Measurements from ENCODE around the gene POU2AF3.
A peak's percentile ranks its signal among the peaks of the same experiment; 100 is the strongest.
"Not testable (repeated sequence)": the region's sequence is repeated elsewhere in the genome, so short reads cannot be mapped to it uniquely, and the experiment has no call there.

Gene POU2AF3

GRCh38 chr11:111298413-111299100 is at the start of gene POU2AF3:
POU2AF3 (plus strand) TSS chr11:111298546; CDS start chr11:111298582, 36 bp downstream.
- peak; percentile 24 for ATAC-seq
- Mint-ChIP-seq H3K27ac (no peak within 1 kb of the TSS), H3K4me1 (no peaks in the 10 kb centered on the region), H3K4me3 (peak within 1 kb of the TSS; percentile 22 to 62), H3K9me3 (no peaks in the 10 kb centered on the region), H3K27me3 (peaks cover 60% of the 10 kb centered on the region)
- DNase-seq: no peak

GRCh38 chr11:111250936-111251335 is 47.4 kb upstream of the POU2AF3 start:
- DNase-seq (no peak), ATAC-seq (no peak)
- Mint-ChIP-seq H3K4me1 (no peaks in the 10 kb centered on the region), H3K27me3 (peaks cover 15% of the 10 kb centered on the region), H3K27ac (no peak overlapping the region), H3K9me3 (no peaks in the 10 kb centered on the region), H3K4me3 (no peak overlapping the region)

GRCh38 chr11:111253131-111253530 is 45.2 kb upstream of the POU2AF3 start:
- Mint-ChIP-seq H3K27ac (no peak overlapping the region), H3K4me3 (no peak overlapping the region), H3K27me3 (peaks cover 15% of the 10 kb centered on the region), H3K9me3 (no peaks in the 10 kb centered on the region), H3K4me1 (no peaks in the 10 kb centered on the region)
- ATAC-seq (no peak), DNase-seq (no peak)

- no peak for ATAC-seq
- no peak for DNase-seq
- Mint-ChIP-seq H3K27ac (no peak overlapping the region), H3K9me3 (no peaks in the 10 kb centered on the region), H3K27me3 (peaks cover 15% of the 10 kb centered on the region), H3K4me3 (no peak overlapping the region), H3K4me1 (no peaks in the 10 kb centered on the region)
These were observed 44.7 kb upstream of the POU2AF3 start for GRCh38 chr11:111253630-111254029.

- DNase-seq (no peak), ATAC-seq (no peak)
- no peaks in the 10 kb centered on the region for H3K4me1 Mint-ChIP-seq
- peaks cover 18% of the 10 kb centered on the region for H3K27me3 Mint-ChIP-seq
- no peak overlapping the region for H3K27ac Mint-ChIP-seq
- H3K4me3 Mint-ChIP-seq: no peak overlapping the region
- H3K9me3 Mint-ChIP-seq: no peaks in the 10 kb centered on the region
These were observed 40.3 kb upstream of the POU2AF3 start for GRCh38 chr11:111258046-111258445.

- H3K27me3 Mint-ChIP-seq: peaks cover 18% of the 10 kb centered on the region
- no peak for ATAC-seq
These were observed 38.5 kb upstream of the POU2AF3 start for GRCh38 chr11:111259896-111260295.

GRCh38 chr11:111260811-111261210 is 37.5 kb upstream of the POU2AF3 start:
- no peak overlapping the region for H3K4me3 Mint-ChIP-seq
- H3K27ac Mint-ChIP-seq: no peak overlapping the region
- no peaks in the 10 kb centered on the region for H3K9me3 Mint-ChIP-seq
- no peak for ATAC-seq
- no peaks in the 10 kb centered on the region for H3K4me1 Mint-ChIP-seq
- peaks cover 18% of the 10 kb centered on the region for H3K27me3 Mint-ChIP-seq
- no peak for DNase-seq

More at GRCh38 chr11:111259896-111260295, 38.5 kb upstream of the POU2AF3 start:
- H3K4me1 Mint-ChIP-seq: no peaks in the 10 kb centered on the region
- DNase-seq: no peak
- no peak overlapping the region for H3K27ac Mint-ChIP-seq
- H3K4me3 Mint-ChIP-seq: no peak overlapping the region
- H3K9me3 Mint-ChIP-seq: no peaks in the 10 kb centered on the region

- Mint-ChIP-seq H3K27me3 (peaks cover 18% of the 10 kb centered on the region), H3K27ac (no peak overlapping the region), H3K4me3 (no peak overlapping the region), H3K4me1 (no peaks in the 10 kb centered on the region), H3K9me3 (no peaks in the 10 kb centered on the region)
- ATAC-seq (no peak), DNase-seq (no peak)
These were observed 33.7 kb upstream of the POU2AF3 start for GRCh38 chr11:111264646-111265045.

GRCh38 chr11:111265421-111265820 is 32.9 kb upstream of the POU2AF3 start:
- Mint-ChIP-seq H3K4me3 (no peak overlapping the region), H3K9me3 (no peaks in the 10 kb centered on the region), H3K27ac (no peak overlapping the region), H3K27me3 (peaks cover 16% of the 10 kb centered on the region), H3K4me1 (no peaks in the 10 kb centered on the region)
- no peak for ATAC-seq
- no peak for DNase-seq

GRCh38 chr11:111268303-111268702 is 30.0 kb upstream of the POU2AF3 start:
- not testable (repeated sequence) for DNase-seq, H3K4me1 Mint-ChIP-seq, H3K27ac Mint-ChIP-seq, H3K27me3 Mint-ChIP-seq, H3K9me3 Mint-ChIP-seq, H3K4me3 Mint-ChIP-seq, ATAC-seq

- H3K9me3 Mint-ChIP-seq: no peaks in the 10 kb centered on the region
- DNase-seq: no peak
- H3K4me1 Mint-ChIP-seq: peaks cover 6% of the 10 kb centered on the region
- H3K27me3 Mint-ChIP-seq: peaks cover 8% of the 10 kb centered on the region
- no peak for ATAC-seq
- no peak overlapping the region for H3K27ac Mint-ChIP-seq
- H3K4me3 Mint-ChIP-seq: no peak overlapping the region
These were observed 29.0 kb upstream of the POU2AF3 start for GRCh38 chr11:111269146-111269868.

- DNase-seq: no peak
- no peaks in the 10 kb centered on the region for H3K9me3 Mint-ChIP-seq
- H3K27ac Mint-ChIP-seq: no peak overlapping the region
- no peak overlapping the region for H3K4me3 Mint-ChIP-seq
- H3K4me1 Mint-ChIP-seq: peaks cover 6% of the 10 kb centered on the region
- peaks cover 8% of the 10 kb centered on the region for H3K27me3 Mint-ChIP-seq
- ATAC-seq: no peak
These were observed 25.9 kb upstream of the POU2AF3 start for GRCh38 chr11:111272420-111272819.

GRCh38 chr11:111282562-111283075 is 15.7 kb upstream of the POU2AF3 start:
- ATAC-seq: no peak

GRCh38 chr11:111283945-111284481 is 14.3 kb upstream of the POU2AF3 start:
- DNase-seq (no peak), ATAC-seq (no peak)
- Mint-ChIP-seq H3K27ac (no peak overlapping the region), H3K27me3 (no peaks in the 10 kb centered on the region), H3K9me3 (no peaks in the 10 kb centered on the region), H3K4me1 (no peaks in the 10 kb centered on the region), H3K4me3 (no peak overlapping the region)

More at GRCh38 chr11:111282562-111283075, 15.7 kb upstream of the POU2AF3 start:
- Mint-ChIP-seq H3K27ac (no peak overlapping the region), H3K27me3 (no peaks in the 10 kb centered on the region), H3K4me1 (no peaks in the 10 kb centered on the region), H3K9me3 (no peaks in the 10 kb centered on the region), H3K4me3 (no peak overlapping the region)
- DNase-seq: no peak

GRCh38 chr11:111285189-111286091 is 12.9 kb upstream of the POU2AF3 start:
- Mint-ChIP-seq H3K27ac (no peak overlapping the region), H3K4me1 (no peaks in the 10 kb centered on the region), H3K4me3 (no peak overlapping the region), H3K9me3 (no peaks in the 10 kb centered on the region), H3K27me3 (no peaks in the 10 kb centered on the region)
- DNase-seq: no peak
- peak; percentile 31 for ATAC-seq
